GM13976 (cell line): Measurements from ENCODE around the gene ZDHHC23.

Experiments used
- DNase-seq: peaks from one replicate; pipeline ENCODE4 v3.0.0; 2012; ENCODE audit warnings: low spot score
- CTCF ChIP-seq: IDR thresholded peaks from 2 replicates; pipeline ENCODE4 v1.5.1; 2012; ENCODE audit warnings: borderline replicate concordance, mild to moderate bottlenecking; ENCODE audit not compliant: insufficient read depth; ENCODE audit errors: extremely low read depth, missing control alignments, control extremely low read depth
- in situ Hi-C: fragments of 300-500 bp; cut with MboI; formaldehyde crosslinking; loops from one replicate; pipeline ENCODE4 v1.12.0; 2022; ENCODE audit warnings: low sequenced_read_pairs, mixed read lengths, inconsistent platforms; ENCODE audit not compliant: unreplicated experiment

Gene ZDHHC23

GRCh38 chr3:113954091-113954685 lies 6.4 kb downstream of the ZDHHC23 start:
- no peak for DNase-seq
- in situ Hi-C loops: no loop called here
- no peak for TF ChIP-seq CTCF

GRCh38 chr3:113963879-113964278 lies 16.1 kb downstream of the ZDHHC23 start:
- in situ Hi-C loops: no loop called here
- DNase-seq: no peak
- no peak for TF ChIP-seq CTCF

- in situ Hi-C loops: no loop called here
- no peak for DNase-seq
- no peak for TF ChIP-seq CTCF
Measured at GRCh38 chr3:113966172-113966571, 18.4 kb downstream of the ZDHHC23 start.

GRCh38 chr3:113968986-113969385 lies 21.2 kb downstream of the ZDHHC23 start:
- in situ Hi-C loops: no loop called here
- TF ChIP-seq CTCF: no peak
- no peak for DNase-seq

GRCh38 chr3:113977822-113978221 lies 30.0 kb downstream of the ZDHHC23 start:
- no peak for DNase-seq
- no peak for TF ChIP-seq CTCF
- in situ Hi-C loops: no loop called here

GRCh38 chr3:113979916-113980315 lies 32.1 kb downstream of the ZDHHC23 start:
- no peak for DNase-seq
- in situ Hi-C loops: no loop called here
- TF ChIP-seq CTCF: no peak
